HUES48 (cell line): ENCODE results near the gene DAPK2.

ENCODE experiments used
- H3K27ac ChIP-seq: one replicate; pipeline ENCODE4 v1.7.0; 2013; ENCODE audit warnings: low read depth, low read length, inconsistent platforms
- H3K27me3 ChIP-seq: 2 replicates; pipeline ENCODE4 v1.6.1; 2013; ENCODE audit warnings: mild to moderate bottlenecking, low read length; ENCODE audit not compliant: control insufficient read depth, insufficient read depth
- H3K36me3 ChIP-seq: 2 replicates; pipeline ENCODE4 v1.6.1; 2013; ENCODE audit warnings: low read length; ENCODE audit not compliant: control insufficient read depth, insufficient read depth
- H3K4me1 ChIP-seq: 2 replicates; pipeline ENCODE4 v1.6.1; 2013; ENCODE audit warnings: mild to moderate bottlenecking, low read length; ENCODE audit not compliant: control insufficient read depth, insufficient read depth
- H3K4me3 ChIP-seq: 2 replicates; pipeline ENCODE4 v1.5.1; 2013; ENCODE audit warnings: mild to moderate bottlenecking, low read depth, low read length
- H3K9ac ChIP-seq: 2 replicates; pipeline ENCODE4 v1.6.1; 2013; ENCODE audit warnings: mild to moderate bottlenecking, low read depth, low read length, moderate library complexity
- H3K9me3 ChIP-seq: 2 replicates; pipeline ENCODE4 v1.6.1; 2013; ENCODE audit warnings: low read length; ENCODE audit not compliant: control insufficient read depth, insufficient read depth

Gene DAPK2

DNA sequence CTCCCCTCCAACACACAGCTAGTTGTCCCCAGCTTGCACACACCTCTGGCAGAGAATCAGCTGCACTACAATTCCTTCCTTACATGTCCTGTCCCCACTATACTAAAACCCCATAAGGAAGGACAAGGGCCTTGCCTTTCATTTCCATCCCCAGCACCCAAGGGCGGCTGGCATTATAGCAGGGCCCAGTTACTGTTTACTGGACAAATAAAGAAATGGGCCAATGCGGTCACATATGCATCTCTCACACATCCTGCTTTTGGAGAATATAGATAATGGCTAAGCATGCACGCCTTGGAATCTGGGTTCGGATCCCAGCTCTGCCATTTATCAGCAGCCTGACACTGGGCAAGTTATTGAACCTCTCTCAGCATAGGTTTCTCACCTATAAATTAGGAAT, 99.1 kb downstream of the DAPK2 start:
- Histone ChIP-seq H3K9me3 (no peaks in the 10 kb centered on the region), H3K4me3 (no peak overlapping the region), H3K9ac (no peak overlapping the region), H3K27me3 (no peaks in the 10 kb centered on the region), H3K36me3 (no peaks in the 10 kb centered on the region), H3K27ac (no peak overlapping the region), H3K4me1 (0 out of 2 replicates have a peak, but pooled peaks cover 3% of the 10 kb centered on the region)

DNA sequence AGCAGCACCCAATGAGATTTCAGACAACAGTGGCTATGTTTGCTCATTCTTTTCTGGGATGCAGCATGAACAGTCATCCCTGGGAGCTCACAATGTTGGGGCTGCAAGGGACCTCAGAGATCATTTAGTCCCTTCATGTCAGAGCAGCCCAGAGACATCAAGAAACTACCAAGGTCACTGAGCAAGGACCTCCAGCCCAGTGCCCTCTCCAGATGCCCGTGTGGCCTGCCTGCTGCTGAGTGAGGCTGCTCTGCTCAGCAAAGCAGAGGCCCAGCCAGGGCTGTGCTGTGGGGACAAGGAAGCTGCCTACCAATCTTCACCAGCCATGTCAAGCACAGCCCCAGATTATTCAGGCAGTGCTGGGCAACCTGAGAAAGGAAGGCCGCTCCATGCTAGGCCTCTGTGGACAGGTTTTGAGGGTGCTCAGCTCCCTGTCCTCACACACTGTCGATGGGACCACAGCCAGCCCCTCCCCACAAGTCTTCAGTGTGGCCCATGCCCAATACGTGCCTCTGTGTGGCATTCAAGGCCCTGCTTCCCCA, 99.7 kb downstream of the DAPK2 start:
- no peaks in the 10 kb centered on the region for H3K36me3 ChIP-seq
- no peak overlapping the region for H3K9ac ChIP-seq
- H3K4me3 ChIP-seq, result no peak overlapping the region
- 0 out of 2 replicates have a peak, but pooled peaks cover 3% of the 10 kb centered on the region for H3K4me1 ChIP-seq
- H3K27me3 ChIP-seq, result no peaks in the 10 kb centered on the region
- no peaks in the 10 kb centered on the region for H3K9me3 ChIP-seq
- no peak overlapping the region for H3K27ac ChIP-seq

DNA sequence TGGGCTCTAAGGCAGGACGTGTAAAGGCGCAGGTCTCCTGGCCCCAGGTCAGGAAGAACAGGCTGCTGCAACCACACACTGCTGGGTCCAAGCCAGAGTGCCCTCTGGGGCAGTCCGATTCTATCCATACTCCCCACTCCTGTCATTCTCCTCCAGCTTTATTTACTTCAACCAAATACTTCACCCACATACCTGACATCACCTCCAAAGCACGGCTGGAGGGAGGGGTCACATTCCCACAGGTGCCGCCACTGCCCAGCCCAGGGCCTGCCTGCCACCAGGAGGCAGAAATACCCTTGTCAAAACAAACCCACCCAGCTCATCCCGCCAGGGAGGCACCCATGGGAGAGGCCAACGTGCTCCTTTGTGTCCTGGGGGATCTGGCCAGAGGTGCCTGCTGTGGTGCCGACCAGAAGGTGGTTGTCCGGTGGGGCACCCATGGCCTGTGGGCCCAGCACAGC, 100.4 kb downstream of the DAPK2 start:
- no peak overlapping the region for H3K9ac ChIP-seq
- H3K27ac ChIP-seq, result no peak overlapping the region
- no peaks in the 10 kb centered on the region for H3K27me3 ChIP-seq

DNA sequence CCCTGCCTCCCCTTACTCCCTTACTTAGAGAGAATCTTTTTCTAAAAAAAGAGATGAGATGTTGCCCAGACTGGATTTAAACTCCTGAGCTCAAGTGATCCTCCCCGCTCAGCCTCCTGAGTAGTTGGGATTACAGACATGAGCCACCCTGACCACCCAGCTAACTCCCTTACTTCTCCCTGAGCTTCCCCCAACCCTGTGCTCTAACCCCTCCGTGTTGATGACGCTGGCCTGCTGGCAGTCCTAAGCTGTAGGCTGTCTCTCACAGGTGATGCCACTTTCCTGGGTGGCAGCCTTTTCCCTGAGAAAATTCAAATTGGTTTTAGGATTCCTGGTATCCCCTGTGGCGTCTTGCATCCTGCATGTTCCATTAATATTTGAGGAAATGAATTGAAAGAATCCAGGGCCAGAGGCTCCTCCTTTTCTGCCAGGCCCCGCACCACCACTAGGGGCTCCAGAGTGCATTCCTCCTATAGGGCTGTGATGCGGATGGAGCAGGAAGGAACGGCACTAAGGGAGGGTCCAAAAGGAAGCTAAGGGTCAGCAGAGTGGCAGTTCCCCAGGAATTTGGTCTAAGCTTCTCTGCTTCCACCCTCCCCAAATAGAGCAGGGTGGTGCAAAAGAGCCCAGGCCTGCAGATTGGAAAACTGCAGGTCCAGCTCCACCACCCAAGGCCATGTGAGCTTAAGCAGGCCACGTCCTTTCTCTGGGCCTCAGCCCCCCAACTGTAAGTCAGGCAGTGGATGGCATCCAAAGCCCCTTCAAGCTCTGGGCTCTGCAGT, 101.1 kb downstream of the DAPK2 start:
- H3K27ac ChIP-seq, result no peak overlapping the region
- H3K36me3 ChIP-seq, result no peaks in the 10 kb centered on the region
- no peaks in the 10 kb centered on the region for H3K27me3 ChIP-seq
- no peak overlapping the region for H3K9ac ChIP-seq
- 0 out of 2 replicates have a peak, but pooled peaks cover 3% of the 10 kb centered on the region for H3K4me1 ChIP-seq
- H3K4me3 ChIP-seq, result no peak overlapping the region
- H3K9me3 ChIP-seq, result no peaks in the 10 kb centered on the region

More for the DNA sequence above, 100.4 kb downstream of the DAPK2 start:
- H3K36me3 ChIP-seq, result no peaks in the 10 kb centered on the region
- H3K9me3 ChIP-seq, result no peaks in the 10 kb centered on the region
- 0 out of 2 replicates have a peak, but pooled peaks cover 3% of the 10 kb centered on the region for H3K4me1 ChIP-seq
- H3K4me3 ChIP-seq, result no peak overlapping the region

DNA sequence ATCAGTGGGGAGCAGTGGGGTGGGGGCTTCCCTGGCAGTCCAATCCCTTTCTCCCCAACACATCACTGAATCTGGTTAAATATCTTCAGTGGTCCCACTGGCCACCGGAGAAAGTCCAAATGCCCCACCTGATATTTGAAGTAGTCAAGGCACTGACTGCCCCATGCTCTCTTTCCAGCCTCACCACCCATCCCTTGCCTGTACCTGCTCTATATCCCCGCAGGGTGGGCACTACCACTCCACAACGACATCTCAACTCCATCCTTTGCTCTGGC, 101.7 kb downstream of the DAPK2 start:
- Histone ChIP-seq H3K4me3 (no peak overlapping the region), H3K36me3 (no peaks in the 10 kb centered on the region), H3K27ac (no peak overlapping the region), H3K27me3 (no peaks in the 10 kb centered on the region), H3K9me3 (no peaks in the 10 kb centered on the region), H3K9ac (no peak overlapping the region), H3K4me1 (0 out of 2 replicates have a peak, but pooled peaks cover 3% of the 10 kb centered on the region)

DNA sequence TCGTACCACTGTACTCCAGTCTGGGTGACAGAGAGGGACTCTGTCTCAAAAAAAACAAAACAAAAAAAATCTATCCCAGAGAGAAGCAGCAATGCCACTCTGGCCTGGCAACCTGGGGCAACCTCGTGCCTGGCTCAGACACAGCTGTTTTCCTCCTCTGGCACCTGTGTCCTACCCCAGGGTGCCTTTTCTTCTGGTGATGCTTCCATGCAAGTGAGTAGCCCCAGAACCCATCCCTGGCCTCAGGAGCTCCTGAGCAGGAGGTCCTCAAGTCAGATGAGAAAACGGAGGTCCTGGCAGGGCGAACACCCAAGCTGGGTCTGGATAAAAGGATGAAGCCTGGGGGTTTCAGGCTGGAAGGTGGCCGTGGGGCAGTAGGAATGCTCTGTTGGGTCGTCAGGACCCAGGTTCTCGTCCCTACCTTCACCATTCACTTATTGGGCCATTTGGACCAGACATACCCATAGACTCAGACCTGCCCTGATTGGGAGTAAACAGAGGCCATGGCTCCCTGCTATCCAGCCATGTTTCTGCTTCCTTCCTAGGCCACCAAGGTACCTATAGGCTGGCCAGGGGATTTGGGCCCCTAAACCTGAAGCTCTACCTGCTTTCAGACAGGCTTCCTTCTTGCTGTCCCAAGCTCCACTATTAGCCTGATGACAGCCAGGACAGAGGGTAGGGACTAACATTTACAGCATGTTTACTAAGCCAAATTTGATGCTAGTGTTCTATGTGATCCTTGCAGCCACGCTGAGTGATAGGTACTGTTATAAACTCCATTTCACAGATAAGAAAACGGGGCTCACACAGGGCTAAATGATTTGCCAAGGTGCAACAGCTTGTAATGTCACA, 102.2 kb downstream of the DAPK2 start:
- Histone ChIP-seq H3K27me3 (no peaks in the 10 kb centered on the region), H3K9ac (no peak overlapping the region), H3K4me3 (no peak overlapping the region), H3K9me3 (no peaks in the 10 kb centered on the region), H3K36me3 (no peaks in the 10 kb centered on the region), H3K27ac (no peak overlapping the region), H3K4me1 (0 out of 2 replicates have a peak, but pooled peaks cover 3% of the 10 kb centered on the region)

DNA sequence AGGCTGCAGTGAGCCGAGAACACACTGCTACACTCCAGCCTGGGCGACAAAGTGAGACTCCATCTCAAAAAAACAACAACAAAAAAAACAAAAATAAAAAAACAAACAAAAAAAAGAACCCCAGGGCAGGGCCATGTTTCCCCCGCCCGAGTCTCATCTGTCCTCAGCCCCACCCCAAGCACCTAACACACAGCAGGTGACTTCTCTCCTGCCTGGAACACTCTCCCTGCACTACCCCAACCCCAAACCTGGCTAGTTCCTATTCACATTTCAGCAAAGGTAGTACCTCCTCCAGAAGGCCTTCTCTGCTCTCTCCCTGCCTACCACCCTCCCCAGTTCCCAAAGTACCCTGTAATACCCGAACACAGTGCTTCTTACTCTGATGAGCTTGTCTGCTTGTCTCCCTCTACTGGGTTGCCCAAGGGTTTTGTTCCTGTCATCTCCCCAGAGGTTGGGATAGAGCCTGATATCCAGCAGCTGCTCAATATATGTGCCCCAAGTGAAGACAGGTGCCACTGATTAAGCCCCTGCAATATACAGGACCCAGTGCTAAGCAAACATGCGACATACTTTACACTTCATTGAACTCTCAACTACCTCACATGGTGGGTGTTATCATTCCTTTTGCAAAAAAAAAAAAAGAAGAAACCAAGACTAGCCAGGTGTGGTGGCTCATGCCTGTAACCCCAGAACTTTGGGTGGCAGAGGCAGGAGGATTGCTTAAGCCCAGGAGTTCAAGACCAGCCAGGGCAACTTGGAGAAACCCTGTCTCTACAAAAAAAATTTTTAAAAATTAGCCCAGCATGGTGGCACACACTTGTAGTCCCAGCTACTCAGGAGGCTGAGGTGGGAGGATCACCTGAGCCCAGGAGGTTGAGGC, 103.6 kb downstream of the DAPK2 start:
- Histone ChIP-seq H3K36me3 (no peaks in the 10 kb centered on the region), H3K9ac (no peak overlapping the region), H3K4me1 (0 out of 2 replicates have a peak, but pooled peaks cover 3% of the 10 kb centered on the region), H3K27me3 (no peaks in the 10 kb centered on the region), H3K4me3 (no peak overlapping the region), H3K27ac (no peak overlapping the region), H3K9me3 (no peaks in the 10 kb centered on the region)

DNA sequence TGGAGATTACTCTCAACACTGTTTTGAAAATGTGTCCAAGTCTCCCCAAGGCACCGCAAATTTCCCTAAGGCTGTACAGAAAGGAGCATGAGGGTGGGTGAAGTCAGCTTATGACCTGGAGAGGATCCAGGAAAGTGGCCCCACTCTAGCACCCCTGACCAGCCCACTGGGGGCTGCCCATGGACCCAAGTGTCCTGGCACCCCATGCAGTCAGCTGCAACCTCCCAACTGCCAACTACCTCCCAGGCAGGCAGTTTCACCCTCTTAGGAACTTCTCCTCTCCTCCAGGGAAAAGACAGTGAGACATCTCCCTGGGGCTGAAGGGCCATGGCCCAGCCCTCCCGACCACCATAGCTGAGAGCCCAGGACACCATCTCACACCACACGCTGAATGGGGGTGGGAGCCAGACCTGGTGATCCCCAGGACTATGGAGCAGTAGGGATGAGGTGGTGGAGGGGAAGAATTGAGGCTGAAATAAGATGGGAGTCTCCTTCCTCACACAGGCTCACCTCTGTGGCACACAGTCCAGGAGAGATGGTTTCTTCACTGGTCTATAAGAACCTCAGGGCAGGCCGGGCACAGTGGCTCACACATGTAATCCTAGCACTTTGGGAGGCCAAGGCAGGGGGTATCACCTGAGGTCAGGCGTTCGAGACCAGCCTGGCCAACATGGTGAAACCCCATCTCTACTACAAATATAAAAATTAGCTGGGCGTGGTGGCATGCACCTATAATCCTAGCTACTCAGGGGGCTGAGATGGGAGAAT, 104.4 kb downstream of the DAPK2 start:
- H3K9ac ChIP-seq, result no peak overlapping the region
- H3K27me3 ChIP-seq, result no peaks in the 10 kb centered on the region
- no peak overlapping the region for H3K27ac ChIP-seq
- H3K4me3 ChIP-seq, result no peak overlapping the region
- H3K9me3 ChIP-seq, result no peaks in the 10 kb centered on the region
- H3K4me1 ChIP-seq, result 0 out of 2 replicates have a peak, but pooled peaks cover 3% of the 10 kb centered on the region
- no peaks in the 10 kb centered on the region for H3K36me3 ChIP-seq

DNA sequence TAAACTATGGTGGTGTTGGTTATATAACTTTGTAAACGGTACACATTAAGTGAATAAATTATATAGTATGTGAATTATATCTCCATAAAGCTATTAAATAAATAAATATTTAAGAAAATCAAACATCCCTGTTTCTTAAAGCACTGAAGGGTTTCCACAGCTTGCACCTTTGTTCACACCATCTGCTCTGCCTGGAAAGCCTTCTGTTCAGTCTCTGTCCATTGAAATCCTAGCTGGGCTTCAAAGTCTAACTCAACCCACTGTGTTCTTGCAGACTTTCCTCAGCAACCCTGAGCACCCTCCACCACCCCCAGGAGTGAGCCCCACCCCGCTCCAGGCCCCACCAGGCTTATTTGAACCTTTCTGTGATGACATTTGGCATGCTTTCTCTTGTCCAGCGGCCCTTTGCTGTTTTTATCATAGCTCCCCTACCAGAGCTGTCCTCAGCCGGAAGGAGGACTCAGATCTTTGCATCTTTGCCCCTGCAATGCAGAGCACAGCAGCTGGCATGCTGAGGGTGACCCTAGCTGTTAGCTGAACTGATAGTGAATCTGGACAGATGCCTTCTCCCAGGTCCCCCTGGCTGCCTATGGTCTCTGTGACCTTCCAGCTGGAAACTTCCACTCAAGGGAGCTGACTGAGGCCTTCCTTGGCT, 105.2 kb downstream of the DAPK2 start:
- Histone ChIP-seq H3K27ac (no peak overlapping the region), H3K36me3 (no peaks in the 10 kb centered on the region), H3K9me3 (no peaks in the 10 kb centered on the region), H3K4me1 (0 out of 2 replicates have a peak, but pooled peaks cover 3% of the 10 kb centered on the region), H3K4me3 (no peak overlapping the region), H3K9ac (no peak overlapping the region), H3K27me3 (no peaks in the 10 kb centered on the region)
